Stimulated activated naive CD8-positive, alpha-beta T cell treated with anti-CD3 and anti-CD28 coated beads, Interleukin-15, Interleukin-2, amounts not matched to agents 100 ng/mL and 50 ng/mL, for 24 hours (primary cell): ENCODE measurements around the gene VPS36.

ENCODE experiments used
- H3K27ac Mint-ChIP-seq: one replicate; pipeline ENCODE4 v1.8.0; 2021; ENCODE audit warnings: mild to moderate bottlenecking, mixed read lengths
- H3K27me3 Mint-ChIP-seq: one replicate; pipeline ENCODE4 v1.8.0; 2021; ENCODE audit warnings: mixed read lengths
- H3K36me3 Mint-ChIP-seq: one replicate; pipeline ENCODE4 v1.8.0; 2021; ENCODE audit warnings: low read depth, mixed read lengths
- H3K4me1 Mint-ChIP-seq: one replicate; pipeline ENCODE4 v1.8.0; 2021; ENCODE audit warnings: low read depth, mixed read lengths
- H3K4me3 Mint-ChIP-seq: one replicate; pipeline ENCODE4 v1.8.0; 2021; ENCODE audit warnings: mild to moderate bottlenecking, mixed read lengths
- H3K9me3 Mint-ChIP-seq: one replicate; pipeline ENCODE4 v1.8.0; 2021; ENCODE audit warnings: mixed read lengths

VPS36 gene

DNA sequence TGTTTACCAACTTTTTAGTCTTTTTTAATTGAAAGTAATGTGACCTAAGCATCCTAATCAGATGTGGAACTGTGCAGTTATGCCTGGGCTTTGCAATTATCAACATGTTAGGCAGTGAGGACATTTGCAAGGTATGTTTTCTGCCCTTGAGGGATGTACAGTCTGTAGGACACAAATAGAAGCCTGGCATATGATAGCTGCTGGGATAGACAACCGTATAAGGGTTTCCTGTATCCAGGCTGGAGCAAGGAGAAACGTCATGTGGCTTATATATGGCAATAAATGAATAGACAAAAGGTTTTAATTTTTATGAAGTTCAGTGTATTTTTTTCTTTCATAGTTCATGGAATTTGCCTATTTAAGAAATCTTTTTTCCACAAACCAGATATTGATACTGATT lies 2.0 kb upstream of the VPS36 start:
- no peak overlapping the region for H3K4me3 Mint-ChIP-seq
- H3K4me1 Mint-ChIP-seq, result peaks cover 58% of the 10 kb centered on the region
- H3K9me3 Mint-ChIP-seq, result no peaks in the 10 kb centered on the region
- no peak overlapping the region for H3K27ac Mint-ChIP-seq
- peaks cover 21% of the 10 kb centered on the region for H3K36me3 Mint-ChIP-seq
- no peaks in the 10 kb centered on the region for H3K27me3 Mint-ChIP-seq

DNA sequence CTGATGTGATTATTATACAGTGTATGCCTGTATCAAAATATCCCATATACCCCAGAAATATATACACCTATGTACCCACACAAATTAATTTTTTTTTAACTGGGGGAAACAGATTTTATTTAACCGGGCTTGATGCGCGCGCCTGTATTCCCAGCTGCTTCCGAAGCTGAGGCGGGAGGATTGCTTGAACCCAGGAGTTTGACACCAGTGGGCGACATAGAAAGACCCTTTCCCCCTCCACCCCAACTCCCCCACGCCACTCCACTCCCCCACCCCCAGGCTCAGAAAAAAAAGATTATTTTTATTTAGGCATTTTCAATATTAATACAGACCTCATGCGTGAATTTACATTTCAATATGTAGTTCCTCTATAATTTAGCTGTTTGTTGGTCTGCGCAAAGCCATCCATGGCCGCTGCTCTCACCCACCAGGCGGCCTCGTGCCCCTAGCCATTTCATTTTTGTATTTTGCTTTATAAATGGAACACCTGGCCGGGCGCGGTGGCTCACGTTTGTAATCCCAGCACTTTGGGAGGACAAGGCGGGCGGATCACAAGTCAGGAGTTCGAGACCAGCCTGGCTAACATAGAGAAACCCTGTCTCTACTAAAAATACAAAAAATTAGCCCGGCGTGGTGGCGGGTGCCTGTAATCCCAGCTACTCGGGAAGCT lies 836 bp upstream of the VPS36 start:
- peak overlapping the region; percentile 95 for H3K4me3 Mint-ChIP-seq
- no peaks in the 10 kb centered on the region for H3K27me3 Mint-ChIP-seq
- no peaks in the 10 kb centered on the region for H3K9me3 Mint-ChIP-seq
- no peak overlapping the region for H3K27ac Mint-ChIP-seq
- H3K36me3 Mint-ChIP-seq, result peaks cover 9% of the 10 kb centered on the region
- peaks cover 49% of the 10 kb centered on the region for H3K4me1 Mint-ChIP-seq

DNA sequence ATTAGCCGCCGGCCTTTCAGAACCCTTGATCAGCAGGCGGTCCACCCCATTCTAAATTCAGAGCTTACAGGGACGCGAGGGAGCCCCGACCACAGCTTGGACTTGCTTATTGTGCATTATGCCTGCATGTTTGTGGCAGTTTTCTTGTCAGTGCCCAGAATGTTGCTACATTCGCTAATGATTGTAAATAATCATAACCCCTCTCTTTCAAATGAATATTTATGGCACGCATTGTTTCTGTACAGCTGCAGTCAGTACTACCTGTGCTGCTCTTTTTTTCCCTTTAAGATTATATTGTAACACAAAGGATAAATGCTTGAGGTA lies 321 bp upstream of the VPS36 start:
- no peak overlapping the region for H3K27ac Mint-ChIP-seq
- H3K4me1 Mint-ChIP-seq, result peaks cover 45% of the 10 kb centered on the region
- H3K9me3 Mint-ChIP-seq, result no peaks in the 10 kb centered on the region
- no peaks in the 10 kb centered on the region for H3K27me3 Mint-ChIP-seq
- peak overlapping the region; percentile 95 for H3K4me3 Mint-ChIP-seq
- H3K36me3 Mint-ChIP-seq, result peaks cover 5% of the 10 kb centered on the region

DNA sequence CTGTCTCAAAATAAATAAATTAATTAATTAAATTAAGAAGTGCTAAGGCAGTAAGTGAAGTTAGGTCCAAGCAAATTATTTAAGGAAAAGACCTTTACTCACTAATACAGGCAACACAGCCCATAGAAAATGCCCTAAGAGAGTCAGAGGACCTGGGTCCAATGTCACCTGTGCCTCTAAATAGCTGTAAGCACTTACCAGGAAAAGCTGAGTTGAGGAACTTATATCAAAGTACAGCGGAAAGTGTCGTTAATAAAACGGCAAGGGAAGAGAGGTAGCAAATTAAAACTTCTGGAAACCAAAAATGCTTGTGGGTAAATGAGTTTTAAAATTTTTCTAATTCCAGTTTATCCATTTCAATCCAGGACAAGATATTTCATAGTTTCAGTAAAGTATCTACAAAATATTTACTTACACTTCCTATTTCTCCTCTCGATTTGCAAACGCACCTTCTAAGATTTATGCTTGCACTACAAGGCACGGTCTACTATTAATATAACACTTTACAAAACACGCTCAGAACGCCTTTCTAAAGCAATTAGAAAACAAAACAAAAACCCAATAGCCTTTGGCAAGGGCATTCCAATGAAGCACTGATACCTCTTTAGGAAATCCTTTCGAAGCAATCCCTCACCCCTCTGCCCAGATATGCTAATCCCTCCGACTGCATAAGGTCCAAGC lies 963 bp downstream of the VPS36 start:
- H3K27me3 Mint-ChIP-seq, result no peaks in the 10 kb centered on the region
- peak overlapping the region; percentile 95 for H3K4me3 Mint-ChIP-seq
- H3K4me1 Mint-ChIP-seq, result peaks cover 36% of the 10 kb centered on the region
- peak overlapping the region; percentile 93 for H3K27ac Mint-ChIP-seq
- H3K9me3 Mint-ChIP-seq, result no peaks in the 10 kb centered on the region
- peaks cover 5% of the 10 kb centered on the region for H3K36me3 Mint-ChIP-seq

DNA sequence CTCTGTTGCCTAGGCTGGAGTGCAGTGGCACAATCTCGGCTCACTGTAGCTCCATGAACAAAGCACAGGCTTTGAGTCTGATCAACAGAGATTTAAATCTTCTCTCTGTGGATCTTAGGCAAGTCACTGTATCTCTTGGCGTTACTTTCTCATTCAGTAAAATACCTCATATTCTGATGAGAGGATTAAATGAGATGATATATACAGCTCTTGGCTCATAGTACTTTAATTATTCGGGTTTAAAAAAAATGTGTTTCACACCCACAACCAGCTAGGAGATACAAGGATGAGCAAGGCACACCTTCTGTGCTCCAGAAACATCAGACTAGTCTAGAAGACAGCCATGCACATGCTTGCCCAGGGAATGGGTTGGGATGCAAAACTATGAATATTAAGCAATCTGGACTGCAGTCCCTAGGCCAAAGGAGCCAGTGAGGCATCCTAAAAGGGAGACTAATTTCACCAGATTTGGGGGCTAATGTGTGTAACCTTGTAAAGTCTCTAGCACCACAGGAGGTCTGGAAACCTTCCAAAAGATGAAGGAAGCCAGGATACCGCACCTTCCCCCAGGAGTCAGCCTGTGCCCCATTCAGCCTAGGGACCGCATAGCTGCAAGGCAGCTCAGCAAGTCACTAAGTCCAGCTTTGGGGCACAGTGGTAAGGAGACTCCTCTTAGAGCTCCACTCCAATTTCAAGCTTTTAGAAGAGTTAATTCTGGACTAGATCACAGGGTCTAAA lies 2.5 kb downstream of the VPS36 start:
- H3K4me1 Mint-ChIP-seq, result peaks cover 22% of the 10 kb centered on the region
- H3K36me3 Mint-ChIP-seq, result peaks cover 5% of the 10 kb centered on the region
- H3K27me3 Mint-ChIP-seq, result no peaks in the 10 kb centered on the region
- no peaks in the 10 kb centered on the region for H3K9me3 Mint-ChIP-seq
- H3K4me3 Mint-ChIP-seq, result no peak overlapping the region
- H3K27ac Mint-ChIP-seq, result no peak overlapping the region

DNA sequence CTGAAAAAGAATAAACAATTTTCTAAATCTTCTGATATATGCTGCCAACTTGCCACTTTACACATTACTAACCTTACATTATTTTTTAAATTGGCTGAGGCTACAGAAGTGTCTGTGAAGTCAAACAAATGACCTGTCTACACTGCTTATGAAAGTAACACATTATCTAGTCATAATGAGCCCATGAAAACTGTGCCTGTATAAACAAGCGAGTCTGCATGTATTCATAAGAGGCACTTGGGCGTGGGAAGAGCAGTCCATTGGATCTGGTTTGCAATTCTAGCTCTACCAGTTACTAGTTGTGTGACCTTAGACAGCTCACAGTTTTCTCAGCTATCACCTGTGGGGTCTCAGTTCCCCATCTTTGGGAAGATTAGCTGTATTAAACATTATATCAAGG lies 3.1 kb downstream of the VPS36 start:
- Mint-ChIP-seq H3K27me3 (no peaks in the 10 kb centered on the region), H3K4me3 (no peak overlapping the region), H3K27ac (no peak overlapping the region), H3K9me3 (no peaks in the 10 kb centered on the region), H3K4me1 (peaks cover 22% of the 10 kb centered on the region), H3K36me3 (peaks cover 9% of the 10 kb centered on the region)

DNA sequence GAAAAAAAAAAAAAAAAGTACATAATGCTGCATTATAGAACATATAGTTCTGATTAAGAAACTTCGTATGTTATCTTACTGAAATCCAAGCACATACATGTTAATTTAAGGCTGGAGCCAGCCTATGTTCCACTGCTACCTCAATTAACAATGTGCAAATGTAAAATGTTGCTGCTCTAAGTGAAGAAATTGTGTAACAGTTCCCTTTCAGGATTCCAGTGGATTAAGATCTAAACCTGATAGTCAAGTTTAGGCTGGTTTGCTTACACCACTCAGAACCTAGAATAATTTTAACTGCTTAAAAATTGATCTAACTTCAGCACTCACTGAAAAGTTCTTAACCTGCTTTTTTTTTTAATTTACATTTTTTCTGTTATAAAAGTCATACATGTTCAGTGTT lies 4.2 kb downstream of the VPS36 start:
- peaks cover 10% of the 10 kb centered on the region for H3K36me3 Mint-ChIP-seq
- H3K4me1 Mint-ChIP-seq, result peaks cover 22% of the 10 kb centered on the region
- H3K4me3 Mint-ChIP-seq, result no peak overlapping the region
- H3K27ac Mint-ChIP-seq, result no peak overlapping the region
- no peaks in the 10 kb centered on the region for H3K9me3 Mint-ChIP-seq
- H3K27me3 Mint-ChIP-seq, result no peaks in the 10 kb centered on the region

DNA sequence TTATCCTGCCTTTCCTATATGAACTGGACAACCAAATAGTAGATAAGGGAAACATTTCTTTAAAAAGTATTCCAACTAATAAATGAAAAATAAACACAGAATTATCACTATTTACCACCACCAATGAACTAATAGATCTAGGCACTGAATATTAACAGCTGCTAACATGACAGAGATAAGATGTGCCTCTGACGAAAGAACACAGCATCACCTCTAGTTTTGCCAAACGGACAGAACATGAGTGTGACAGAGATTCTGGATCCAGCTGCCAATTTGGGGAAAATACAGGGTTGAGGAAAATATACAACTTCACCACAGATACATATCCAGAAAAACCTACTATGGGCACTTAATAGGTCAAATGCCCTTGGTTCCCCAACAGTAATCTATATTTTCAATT lies 18.0 kb downstream of the VPS36 start:
- Mint-ChIP-seq H3K4me3 (no peak overlapping the region), H3K27me3 (no peaks in the 10 kb centered on the region), H3K27ac (no peak overlapping the region), H3K4me1 (no peaks in the 10 kb centered on the region), H3K36me3 (peaks cover 63% of the 10 kb centered on the region), H3K9me3 (no peaks in the 10 kb centered on the region)

DNA sequence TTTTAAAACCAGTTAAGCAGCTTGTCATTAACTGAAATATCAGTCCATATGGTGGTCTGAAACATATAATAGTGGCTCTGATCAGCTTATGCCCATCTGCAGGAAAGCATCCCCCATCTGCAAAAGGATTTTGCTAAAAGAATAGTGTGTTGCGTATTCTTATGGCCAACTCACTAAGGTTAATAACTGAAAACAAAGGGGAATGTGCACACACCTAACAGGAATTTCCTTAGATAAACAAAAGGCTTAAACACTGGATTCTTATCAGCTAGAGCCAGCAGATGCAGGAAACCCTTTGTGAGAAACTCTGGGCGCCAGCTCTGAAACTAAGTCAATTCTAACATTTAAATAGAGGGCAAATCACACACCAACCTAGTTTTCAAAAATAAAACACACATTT lies 22.1 kb downstream of the VPS36 start:
- H3K9me3 Mint-ChIP-seq, result no peaks in the 10 kb centered on the region
- peaks cover 56% of the 10 kb centered on the region for H3K36me3 Mint-ChIP-seq
- H3K4me1 Mint-ChIP-seq, result no peaks in the 10 kb centered on the region
- H3K27ac Mint-ChIP-seq, result no peak overlapping the region
- H3K27me3 Mint-ChIP-seq, result no peaks in the 10 kb centered on the region
- no peak overlapping the region for H3K4me3 Mint-ChIP-seq

DNA sequence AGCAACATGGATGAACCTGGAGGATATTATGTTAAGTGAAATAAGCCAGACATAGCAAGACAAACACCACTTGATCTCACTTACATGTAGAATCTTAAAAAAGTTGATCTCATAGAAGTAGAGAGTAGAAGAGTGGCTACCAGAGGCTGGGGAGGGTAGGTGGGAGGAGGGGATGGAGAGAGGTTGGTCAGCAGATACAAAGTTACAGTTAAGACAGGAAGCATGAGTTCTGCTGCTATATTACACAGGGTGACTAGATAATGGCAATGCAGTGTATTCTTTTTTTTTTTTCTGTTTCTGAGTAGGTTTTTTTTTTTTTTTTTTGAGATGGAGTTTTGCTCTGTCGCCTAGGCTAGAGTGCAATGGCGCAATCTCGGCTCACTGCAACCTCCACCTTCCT lies 29.2 kb downstream of the VPS36 start:
- Mint-ChIP-seq H3K27me3 (no peaks in the 10 kb centered on the region), H3K27ac (no peak overlapping the region), H3K9me3 (no peaks in the 10 kb centered on the region), H3K4me3 (no peak overlapping the region), H3K36me3 (peaks cover 65% of the 10 kb centered on the region), H3K4me1 (no peaks in the 10 kb centered on the region)

DNA sequence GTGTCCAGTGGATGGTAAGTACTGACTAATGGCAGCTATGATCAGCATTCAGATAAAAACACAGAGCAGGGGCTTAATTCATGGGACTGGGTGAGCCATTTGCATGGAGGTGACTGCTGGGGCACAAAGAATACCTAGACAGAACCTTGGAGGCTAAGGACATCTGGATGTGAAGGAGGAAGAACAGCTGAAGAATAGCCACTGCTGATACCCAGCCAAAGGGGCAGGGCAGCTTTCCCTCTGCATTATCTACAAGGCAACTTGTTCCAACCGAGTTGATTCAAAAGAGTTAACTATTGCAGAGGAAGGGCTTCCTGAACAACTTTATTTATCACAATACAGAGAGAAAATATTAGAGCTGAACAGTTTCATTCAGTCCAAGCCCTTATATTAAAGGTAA lies 31.4 kb downstream of the VPS36 start:
- Mint-ChIP-seq H3K4me1 (no peaks in the 10 kb centered on the region), H3K36me3 (peaks cover 66% of the 10 kb centered on the region), H3K27ac (no peak overlapping the region), H3K4me3 (no peak overlapping the region), H3K9me3 (no peaks in the 10 kb centered on the region), H3K27me3 (no peaks in the 10 kb centered on the region)

DNA sequence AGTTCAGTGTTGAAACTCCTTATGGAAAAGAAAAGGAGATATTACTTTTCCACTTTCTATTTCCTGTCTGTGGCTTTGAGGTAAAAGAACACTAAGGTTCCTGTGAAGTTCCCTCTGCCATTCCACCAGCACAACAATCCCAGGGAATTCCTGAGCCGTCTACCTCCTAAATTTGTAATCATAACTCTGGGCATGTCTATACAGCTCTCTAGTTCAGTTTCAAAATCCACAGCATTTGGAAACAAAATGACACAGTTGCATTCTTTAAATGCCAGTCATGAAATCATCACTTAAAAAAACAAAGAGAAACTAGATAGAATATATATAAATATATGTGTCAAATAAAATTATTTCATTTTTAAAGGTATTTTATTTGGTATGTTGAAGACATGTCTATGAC lies 35.5 kb downstream of the VPS36 start:
- Mint-ChIP-seq H3K27ac (no peak overlapping the region), H3K9me3 (no peaks in the 10 kb centered on the region), H3K4me1 (no peaks in the 10 kb centered on the region), H3K27me3 (no peaks in the 10 kb centered on the region), H3K36me3 (peaks cover 55% of the 10 kb centered on the region), H3K4me3 (no peak overlapping the region)

DNA sequence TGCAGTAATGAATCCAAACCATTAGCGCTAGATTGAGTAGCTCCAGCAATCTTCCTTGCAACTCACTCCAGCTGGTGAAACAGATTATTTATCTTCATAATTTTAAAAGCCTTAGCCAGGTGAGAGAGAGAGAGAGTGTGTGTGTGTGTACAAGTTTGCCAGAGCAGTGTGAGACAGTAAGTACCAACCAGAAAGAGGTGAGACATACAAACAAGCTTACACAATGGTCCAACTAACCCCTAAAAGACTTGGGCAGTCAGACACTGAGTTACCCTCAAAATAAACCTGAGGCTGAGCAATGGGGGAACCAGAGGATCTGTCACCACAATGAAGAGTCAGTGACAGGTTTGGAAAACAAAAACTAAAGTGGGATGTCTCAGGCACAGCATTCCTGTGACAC lies 36.4 kb downstream of the VPS36 start:
- H3K4me1 Mint-ChIP-seq, result no peaks in the 10 kb centered on the region
- no peaks in the 10 kb centered on the region for H3K27me3 Mint-ChIP-seq
- H3K27ac Mint-ChIP-seq, result no peak overlapping the region
- H3K4me3 Mint-ChIP-seq, result no peak overlapping the region
- no peaks in the 10 kb centered on the region for H3K9me3 Mint-ChIP-seq
- peaks cover 53% of the 10 kb centered on the region for H3K36me3 Mint-ChIP-seq

DNA sequence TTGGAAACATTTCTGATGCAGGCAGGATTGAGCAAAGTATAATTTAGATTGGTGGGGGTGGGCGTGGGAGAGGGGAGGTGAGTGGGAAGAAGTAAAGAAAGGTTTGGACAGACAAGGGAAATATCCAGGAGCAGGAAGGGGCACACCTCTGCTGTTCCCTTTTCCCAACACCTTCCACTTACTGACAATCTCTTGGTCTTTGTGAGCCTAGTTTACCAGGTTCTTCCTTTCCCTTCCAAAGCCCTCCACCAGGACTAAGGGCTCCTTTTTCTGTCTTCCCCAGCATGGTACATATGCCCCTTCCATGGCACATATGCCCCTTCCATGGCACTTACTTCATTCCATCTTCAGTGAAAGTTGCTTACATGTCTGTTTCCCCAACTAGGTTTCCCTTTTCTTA lies 38.3 kb downstream of the VPS36 start:
- Mint-ChIP-seq H3K27me3 (no peaks in the 10 kb centered on the region), H3K4me1 (no peaks in the 10 kb centered on the region), H3K9me3 (no peaks in the 10 kb centered on the region), H3K4me3 (no peak overlapping the region), H3K27ac (no peak overlapping the region), H3K36me3 (peaks cover 41% of the 10 kb centered on the region)

DNA sequence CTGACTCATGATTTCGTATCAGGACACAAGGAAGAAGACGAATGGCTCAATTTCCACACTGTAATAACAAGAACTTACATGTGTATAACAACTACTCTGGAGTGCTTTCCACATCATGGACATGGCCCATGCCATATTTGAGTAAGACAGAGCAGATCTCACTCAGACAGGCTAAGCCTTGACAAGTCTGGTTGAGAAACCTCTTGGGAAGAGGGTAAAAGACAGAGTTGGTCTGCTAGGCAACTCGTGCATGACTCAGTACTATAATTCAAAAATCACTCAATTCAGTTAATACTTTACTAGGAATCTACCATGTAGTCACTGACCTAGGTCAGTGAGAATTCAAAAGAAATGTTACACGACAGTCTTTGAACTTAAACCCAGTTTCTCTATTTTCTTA lies 38.8 kb downstream of the VPS36 start:
- no peak overlapping the region for H3K4me3 Mint-ChIP-seq
- peaks cover under 1% of the 10 kb centered on the region for H3K4me1 Mint-ChIP-seq
- H3K27ac Mint-ChIP-seq, result no peak overlapping the region
- H3K36me3 Mint-ChIP-seq, result peaks cover 36% of the 10 kb centered on the region
- no peaks in the 10 kb centered on the region for H3K27me3 Mint-ChIP-seq
- H3K9me3 Mint-ChIP-seq, result no peaks in the 10 kb centered on the region
